SK-N-SH (cell line): Measurements from ENCODE around the gene WASHC3. TPM values are rescaled to one million over a fixed set of nuclear protein-coding genes. Genes with fewer than 3 reads are reported as not detected.

Experiments used
- CTCF ChIA-PET: fragments of 300-600, 350-600 bp; formaldehyde crosslinking; extraction: SDS; loops from one replicate; lab custom pipeline; 2021; lab: Yijun Ruan, JAX
- POLR2A ChIA-PET: fragments of 350-600 bp; sonication (Branson Sonifier 250); formaldehyde crosslinking; extraction: SDS; loops from one replicate; lab custom pipeline; 2020; ENCODE audit warnings: antibody characterized with exemption, inconsistent platforms; lab: Yijun Ruan, JAX
- DNase-seq: peaks from one replicate; pipeline ENCODE4 v3.0.0; 2012
- H2AFZ ChIP-seq: fragments of 200-600 bp; sonication (generic); 2 replicates; pipeline ENCODE4 v1.8.1; 2016; ENCODE audit warnings: antibody characterized with exemption, mild to moderate bottlenecking, low read depth
- H3F3A ChIP-seq: fragments of 200-600 bp; sonication (generic); replicated peaks from 2 replicates; pipeline ENCODE3; 2016; ENCODE audit warnings: antibody characterized with exemption, mild to moderate bottlenecking; ENCODE audit not compliant: insufficient read depth
- H3K27ac ChIP-seq, 2 experiments: fragments of 200-500 bp in 1 of 2; fragments of 200-600 bp in 1 of 2; sonication (Bioruptor generic) in 1 of 2; sonication (generic), shearing (Covaris generic) in 1 of 2; 2 replicates each; pipeline versions ENCODE4 v1.5.1 to v1.6.1; 2014 to 2016; ENCODE audit warnings: low read depth in 2 of 2, inconsistent platforms in 1 of 2, low read length in 1 of 2, mild to moderate bottlenecking in 1 of 2, mixed read lengths in 1 of 2
- H3K27me3 ChIP-seq: fragments of 200-600 bp; sonication (generic), shearing (Covaris generic); 2 replicates; pipeline ENCODE4 v1.6.1; 2016; ENCODE audit warnings: mixed run types; ENCODE audit not compliant: insufficient read depth
- H3K36me3 ChIP-seq, 2 experiments: fragments of 200-500 bp in 1 of 2; fragments of 200-600 bp in 1 of 2; sonication (Bioruptor generic) in 1 of 2; sonication (generic) in 1 of 2; replicated peaks in 1 of 2; 2 replicates each; pipeline versions ENCODE3 to v1.5.1; 2014 to 2016; ENCODE audit warnings: low read length in 1 of 2, mild to moderate bottlenecking in 1 of 2; ENCODE audit not compliant: insufficient read depth in 2 of 2, control insufficient read depth in 1 of 2
- H3K4me1 ChIP-seq, 2 experiments: fragments of 200-500 bp in 1 of 2; fragments of 200-600 bp in 1 of 2; sonication (Bioruptor generic) in 1 of 2; sonication (generic), shearing (Covaris generic) in 1 of 2; 2 replicates each; pipeline versions ENCODE4 v1.5.1 to v1.6.1; 2014 to 2016; ENCODE audit warnings: low read depth in 1 of 2, low read length in 1 of 2, mixed run types in 1 of 2; ENCODE audit not compliant: insufficient read depth in 2 of 2, control insufficient read depth in 1 of 2
- H3K4me2 ChIP-seq: fragments of 200-600 bp; sonication (generic), shearing (Covaris generic); 2 replicates; pipeline ENCODE4 v1.6.1; 2017; ENCODE audit warnings: mixed run types
- H3K4me3 ChIP-seq, 2 experiments: fragments of 200-500 bp in 1 of 2; fragments of 200-600 bp in 1 of 2; sonication (Bioruptor generic) in 1 of 2; sonication (generic), shearing (Covaris generic) in 1 of 2; 2 replicates each; pipeline versions ENCODE4 v1.5.1 to v1.8.1; 2014 to 2016; ENCODE audit warnings: low read depth in 2 of 2, inconsistent platforms in 1 of 2, low read length in 1 of 2, mild to moderate bottlenecking in 1 of 2, mixed read lengths in 1 of 2, moderate library complexity in 1 of 2
- H3K79me2 ChIP-seq: fragments of 200-600 bp; sonication (generic); 2 replicates; pipeline ENCODE4 v1.8.1; 2017; ENCODE audit warnings: mild to moderate bottlenecking; ENCODE audit not compliant: insufficient read depth
- H3K9ac ChIP-seq: fragments of 200-600 bp; sonication (generic); 2 replicates; pipeline ENCODE4 v1.6.1; 2017; ENCODE audit warnings: mixed run types
- H3K9me2 ChIP-seq: fragments of 200-600 bp; sonication (generic); 2 replicates; pipeline ENCODE4 v1.6.1; 2017; ENCODE audit warnings: mixed run types
- H3K9me3 ChIP-seq: fragments of 200-600 bp; sonication (generic); 2 replicates; pipeline ENCODE4 v1.6.1; 2017; ENCODE audit warnings: mixed run types, mild to moderate bottlenecking, moderate library complexity
- H4K20me1 ChIP-seq: fragments of 200-600 bp; sonication (generic); 2 replicates; pipeline ENCODE4 v1.6.1; 2017; ENCODE audit warnings: mild to moderate bottlenecking, mixed run types; ENCODE audit not compliant: insufficient read depth
- GATA2 ChIP-seq: sonication (generic); formaldehyde crosslinking; IDR thresholded peaks from 2 replicates; pipeline ENCODE4 v1.5.0; 2020; ENCODE audit warnings: mild to moderate bottlenecking, missing genetic modification reagents
- MEF2A ChIP-seq: IDR thresholded peaks from 2 replicates; pipeline ENCODE4 v1.4.0; 2012; ENCODE audit warnings: low read depth, borderline replicate concordance
- RAD21 ChIP-seq: IDR thresholded peaks from 2 replicates; pipeline ENCODE4 v1.6.1; 2012; ENCODE audit warnings: mild to moderate bottlenecking, low read length
- SIN3A ChIP-seq: IDR thresholded peaks from 2 replicates; pipeline ENCODE4 v1.6.1; 2012; ENCODE audit warnings: low read depth, mild to moderate bottlenecking, low read length, moderate library complexity, borderline replicate concordance
- WGBS: methylation state at CpG from one replicate; pipeline ENCODE4 v1.1.6; 2017; ENCODE audit warnings: low lambda C conversion rate; 5-methylcytosine and 5-hydroxymethylcytosine counted together
- polyA plus RNA-seq, 3 experiments: library from polyadenylated mRNA; depleted of rRNA; stranded (reverse); fragments of >200 nt; gene quantifications; 2 replicates each; pipeline ENCODE4 v1.2.3, GENCODE V29; 2012
- TF ChIP-seq, protein P1 (sequence below): IDR thresholded peaks from 2 replicates; pipeline ENCODE4 v1.4.0; 2012; ENCODE audit warnings: low read depth, borderline replicate concordance
- TF ChIP-seq, protein P2 (sequence below): IDR thresholded peaks from 2 replicates; pipeline ENCODE4 v1.6.1; 2012; ENCODE audit warnings: mild to moderate bottlenecking, low read depth, low read length, moderate library complexity

The WASHC3 gene
- polyA plus RNA-seq, 1 of the 3 experiments (the other 2 are of a cell fraction): 28.5 TPM

DNA sequence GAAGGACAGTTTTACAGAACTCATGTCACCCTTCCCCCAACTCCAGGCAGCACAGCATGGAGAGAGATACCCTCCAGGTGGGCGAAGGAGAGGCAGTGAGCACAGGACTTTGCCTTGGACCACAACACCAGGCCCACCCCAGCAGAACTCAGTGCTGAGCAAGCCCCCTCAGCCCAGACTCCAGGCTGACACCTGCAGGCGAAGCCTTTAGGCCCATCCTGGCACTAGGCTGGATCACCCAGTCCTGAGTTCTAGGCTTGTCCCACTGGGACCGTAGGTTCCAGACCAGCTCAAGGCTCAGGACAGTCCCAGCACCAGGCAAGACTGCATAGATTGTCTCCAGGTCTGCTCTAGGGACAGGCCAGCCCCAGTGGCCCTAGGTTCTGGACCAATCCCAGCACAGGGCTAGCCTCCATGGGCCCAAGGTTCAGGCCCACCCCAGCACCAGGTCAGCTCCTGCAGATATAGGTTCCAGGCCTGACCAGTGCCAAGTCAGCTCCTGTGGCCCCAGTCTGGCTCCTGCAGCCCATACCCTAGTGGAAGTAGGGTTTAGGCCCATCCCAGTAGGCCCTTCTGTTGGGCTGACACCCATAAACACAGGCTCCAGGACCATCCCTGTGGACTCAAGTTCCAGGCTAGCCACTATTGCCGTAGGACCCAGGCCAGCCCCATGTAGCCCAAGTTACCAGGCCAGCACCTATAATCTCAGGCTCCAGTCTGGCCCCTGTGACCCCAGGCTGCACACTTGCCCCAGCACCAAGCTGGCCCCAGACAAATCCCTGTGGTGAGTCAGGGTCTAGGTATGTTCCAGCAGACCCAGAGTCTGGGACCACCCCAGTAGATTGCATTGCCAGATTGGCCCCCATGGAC, 9.4 kb downstream of the WASHC3 start (continued):
- TF ChIP-seq, protein P1, sequence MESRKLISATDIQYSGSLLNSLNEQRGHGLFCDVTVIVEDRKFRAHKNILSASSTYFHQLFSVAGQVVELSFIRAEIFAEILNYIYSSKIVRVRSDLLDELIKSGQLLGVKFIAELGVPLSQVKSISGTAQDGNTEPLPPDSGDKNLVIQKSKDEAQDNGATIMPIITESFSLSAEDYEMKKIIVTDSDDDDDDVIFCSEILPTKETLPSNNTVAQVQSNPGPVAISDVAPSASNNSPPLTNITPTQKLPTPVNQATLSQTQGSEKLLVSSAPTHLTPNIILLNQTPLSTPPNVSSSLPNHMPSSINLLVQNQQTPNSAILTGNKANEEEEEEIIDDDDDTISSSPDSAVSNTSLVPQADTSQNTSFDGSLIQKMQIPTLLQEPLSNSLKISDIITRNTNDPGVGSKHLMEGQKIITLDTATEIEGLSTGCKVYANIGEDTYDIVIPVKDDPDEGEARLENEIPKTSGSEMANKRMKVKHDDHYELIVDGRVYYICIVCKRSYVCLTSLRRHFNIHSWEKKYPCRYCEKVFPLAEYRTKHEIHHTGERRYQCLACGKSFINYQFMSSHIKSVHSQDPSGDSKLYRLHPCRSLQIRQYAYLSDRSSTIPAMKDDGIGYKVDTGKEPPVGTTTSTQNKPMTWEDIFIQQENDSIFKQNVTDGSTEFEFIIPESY: no peak
- TF ChIP-seq MEF2A (no peak), SIN3A (no peak)
- TF ChIP-seq, protein P2, sequence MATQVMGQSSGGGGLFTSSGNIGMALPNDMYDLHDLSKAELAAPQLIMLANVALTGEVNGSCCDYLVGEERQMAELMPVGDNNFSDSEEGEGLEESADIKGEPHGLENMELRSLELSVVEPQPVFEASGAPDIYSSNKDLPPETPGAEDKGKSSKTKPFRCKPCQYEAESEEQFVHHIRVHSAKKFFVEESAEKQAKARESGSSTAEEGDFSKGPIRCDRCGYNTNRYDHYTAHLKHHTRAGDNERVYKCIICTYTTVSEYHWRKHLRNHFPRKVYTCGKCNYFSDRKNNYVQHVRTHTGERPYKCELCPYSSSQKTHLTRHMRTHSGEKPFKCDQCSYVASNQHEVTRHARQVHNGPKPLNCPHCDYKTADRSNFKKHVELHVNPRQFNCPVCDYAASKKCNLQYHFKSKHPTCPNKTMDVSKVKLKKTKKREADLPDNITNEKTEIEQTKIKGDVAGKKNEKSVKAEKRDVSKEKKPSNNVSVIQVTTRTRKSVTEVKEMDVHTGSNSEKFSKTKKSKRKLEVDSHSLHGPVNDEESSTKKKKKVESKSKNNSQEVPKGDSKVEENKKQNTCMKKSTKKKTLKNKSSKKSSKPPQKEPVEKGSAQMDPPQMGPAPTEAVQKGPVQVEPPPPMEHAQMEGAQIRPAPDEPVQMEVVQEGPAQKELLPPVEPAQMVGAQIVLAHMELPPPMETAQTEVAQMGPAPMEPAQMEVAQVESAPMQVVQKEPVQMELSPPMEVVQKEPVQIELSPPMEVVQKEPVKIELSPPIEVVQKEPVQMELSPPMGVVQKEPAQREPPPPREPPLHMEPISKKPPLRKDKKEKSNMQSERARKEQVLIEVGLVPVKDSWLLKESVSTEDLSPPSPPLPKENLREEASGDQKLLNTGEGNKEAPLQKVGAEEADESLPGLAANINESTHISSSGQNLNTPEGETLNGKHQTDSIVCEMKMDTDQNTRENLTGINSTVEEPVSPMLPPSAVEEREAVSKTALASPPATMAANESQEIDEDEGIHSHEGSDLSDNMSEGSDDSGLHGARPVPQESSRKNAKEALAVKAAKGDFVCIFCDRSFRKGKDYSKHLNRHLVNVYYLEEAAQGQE: no peak

DNA sequence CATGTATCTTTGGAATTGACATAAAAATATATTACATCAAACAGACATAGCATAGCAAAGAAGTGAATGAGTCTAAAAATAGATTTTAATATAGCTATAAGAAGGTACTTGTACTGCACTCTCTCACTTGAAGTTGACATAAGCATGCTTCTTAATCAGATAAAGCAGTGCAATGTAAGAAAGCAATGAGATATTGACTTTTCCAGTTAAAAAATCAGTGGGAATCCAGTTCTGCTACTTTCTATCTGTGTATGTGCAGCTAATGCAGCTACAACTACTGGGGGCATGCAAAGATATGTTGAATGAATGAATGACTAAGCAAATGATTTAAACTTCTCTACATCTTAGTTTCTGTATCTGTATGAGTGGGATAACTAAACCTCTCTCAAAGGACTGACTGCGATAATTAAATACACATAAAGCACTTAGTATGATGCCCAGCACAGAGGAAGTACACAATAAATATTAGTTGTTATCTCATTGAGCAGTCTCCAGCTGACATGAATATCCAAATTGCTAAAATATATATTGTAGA, 10.3 kb downstream of the WASHC3 start:
- TF ChIP-seq GATA2 (CRISPR knock-in tag): no peak
- no peak for TF ChIP-seq RAD21
- H3K27ac ChIP-seq: no peak overlapping the region
- H3K27me3 ChIP-seq: no peaks in the 10 kb centered on the region
- no peak overlapping the region for H3K9ac ChIP-seq
- H3K4me2 ChIP-seq: no peak overlapping the region
- ChIA-PET POLR2A (no interaction called here), CTCF (no interaction called here)
- no peaks in the 10 kb centered on the region for H3K79me2 ChIP-seq
- H3F3A ChIP-seq: no peaks in the 10 kb centered on the region
- H4K20me1 ChIP-seq: no peaks in the 10 kb centered on the region
- no peaks in the 10 kb centered on the region; a peak in 1 of 4 replicates for H3K4me1 ChIP-seq
- no peaks in the 10 kb centered on the region for H3K9me2 ChIP-seq
- no peak overlapping the region for H2AFZ ChIP-seq
- WGBS: 100% methylated on average over 1 of the region's 1 CpG
- peaks cover 52 to 58% of the 10 kb centered on the region in 2 experiments for H3K36me3 ChIP-seq
- DNase-seq: no peak
- no peak overlapping the region for H3K4me3 ChIP-seq
- no peaks in the 10 kb centered on the region for H3K9me3 ChIP-seq
